Endothelial cell of umbilical vein (primary cell): ENCODE measurements around the gene GNAO1. TPM values are rescaled to one million over a fixed set of nuclear protein-coding genes. Genes with fewer than 3 reads are reported as not detected.

ENCODE experiments used
- BruUV-seq: library from RNA; stranded (reverse); fragments of 400-500 nt; replicated peaks from 2 replicates; lab custom pipeline; 2021; lab: Mats Ljungman, UMichigan
- CTCF ChIA-PET: fragments of 300-600, 350-600 bp; sonication (Branson Sonifier 250); formaldehyde crosslinking; loops from one replicate; lab custom pipeline; 2021; ENCODE audit warnings: antibody characterized with exemption, inconsistent platforms; lab: Charles Lee
- POLR2A ChIA-PET: fragments of 300-600, 350-600 bp; sonication (Branson Sonifier 250); formaldehyde crosslinking; loops from one replicate; lab custom pipeline; 2021; ENCODE audit warnings: antibody characterized with exemption, inconsistent platforms; lab: Charles Lee
- DNase-seq: peaks from one replicate; pipeline ENCODE4 v3.0.0-alpha.2; 2011; ENCODE audit warnings: low read depth, low spot score
- FAIRE-seq: peaks from 2 replicates; lab custom pipeline; 2011; peaks lifted over from hg19 to GRCh38; lab: Jason Lieb, UNC
- H2AFZ ChIP-seq: 2 replicates; pipeline ENCODE4 v1.6.0; 2012; ENCODE audit warnings: low read depth, low read length, control low read depth, inconsistent platforms
- H3K27ac ChIP-seq: 2 replicates; pipeline ENCODE4 v1.5.1; 2011; ENCODE audit warnings: low read depth, mild to moderate bottlenecking, control low read depth, low read length, moderate library complexity; ENCODE audit not compliant: insufficient read depth
- H3K27me3 ChIP-seq, 2 experiments: 2 replicates each; pipeline versions ENCODE4 v1.6.0 to v1.6.1; 2011; ENCODE audit warnings: low read length in 2 of 2, mixed read lengths in 1 of 2; ENCODE audit not compliant: control insufficient read depth in 2 of 2, insufficient read depth in 2 of 2
- H3K36me3 ChIP-seq, 2 experiments: 2 replicates in 1 of 2; 3 replicates in 1 of 2; pipeline ENCODE4 v1.5.1; 2011; ENCODE audit warnings: low read length in 2 of 2, mild to moderate bottlenecking in 1 of 2, moderate library complexity in 1 of 2; ENCODE audit not compliant: control insufficient read depth in 2 of 2, insufficient read depth in 2 of 2; ENCODE audit errors: extremely low read depth in 1 of 2
- H3K4me1 ChIP-seq: 3 replicates; pipeline ENCODE4 v1.5.1; 2011; ENCODE audit warnings: mild to moderate bottlenecking, low read length; ENCODE audit not compliant: control insufficient read depth, insufficient read depth; ENCODE audit errors: extremely low read depth
- H3K4me2 ChIP-seq: 2 replicates; pipeline ENCODE4 v1.6.1; 2011; ENCODE audit warnings: low read length, control low read depth, mixed read lengths; ENCODE audit not compliant: insufficient read depth
- H3K4me3 ChIP-seq, 3 experiments: fragments of 200-600 bp in 1 of 3; sonication (generic), shearing (Covaris generic) in 1 of 3; replicated peaks in 1 of 3; 2 replicates each; pipeline ENCODE4 v1.5.1; 2011 to 2016; ENCODE audit warnings: control low read depth in 3 of 3, low read length in 3 of 3, mild to moderate bottlenecking in 2 of 3, inconsistent platforms in 1 of 3, low read depth in 1 of 3, moderate library complexity in 1 of 3; ENCODE audit not compliant: insufficient read depth in 1 of 3
- H3K79me2 ChIP-seq: 2 replicates; pipeline ENCODE4 v1.6.0; 2012; ENCODE audit warnings: low read length, inconsistent platforms; ENCODE audit not compliant: control insufficient read depth, insufficient read depth
- H3K9ac ChIP-seq: replicated peaks from 2 replicates; pipeline ENCODE3; 2011; ENCODE audit warnings: low read length, control low read depth; ENCODE audit not compliant: insufficient read depth; ENCODE audit errors: extremely low read depth
- H3K9me1 ChIP-seq: replicated peaks from 3 replicates; pipeline ENCODE4 v1.6.0; 2011; ENCODE audit warnings: mild to moderate bottlenecking, low read length; ENCODE audit not compliant: control insufficient read depth, insufficient read depth; ENCODE audit errors: extremely low read depth
- H3K9me3 ChIP-seq: replicated peaks from 2 replicates; pipeline ENCODE4 v1.5.1; 2012; ENCODE audit warnings: low read length, inconsistent platforms; ENCODE audit not compliant: control insufficient read depth, insufficient read depth
- H4K20me1 ChIP-seq: replicated peaks from 2 replicates; pipeline ENCODE3; 2011; ENCODE audit warnings: mild to moderate bottlenecking, low read length; ENCODE audit not compliant: control insufficient read depth, insufficient read depth; ENCODE audit errors: extremely low read depth
- CTCF ChIP-seq, 2 donors: IDR thresholded peaks; 1 replicate in 1 of 2; 2 replicates in 1 of 2; pipeline ENCODE4 v1.5.1; 2011; ENCODE audit warnings: low read length in 2 of 2, mild to moderate bottlenecking in 2 of 2, moderate library complexity in 2 of 2, control low read depth in 1 of 2, inconsistent platforms in 1 of 2, low read depth in 1 of 2; ENCODE audit not compliant: insufficient read depth in 1 of 2; ENCODE audit errors: extremely low read depth in 1 of 2
- EZH2 ChIP-seq: IDR thresholded peaks from 2 replicates; pipeline ENCODE4 v1.6.1; 2012; ENCODE audit warnings: borderline replicate concordance, low read depth, mild to moderate bottlenecking, moderate library complexity, low read length, inconsistent platforms; ENCODE audit not compliant: severe bottlenecking
- FOS ChIP-seq: IDR thresholded peaks from 2 replicates; pipeline ENCODE4 v1.6.1; 2011; ENCODE audit warnings: mild to moderate bottlenecking, low read length, moderate library complexity, borderline replicate concordance; ENCODE audit not compliant: insufficient read depth
- GATA2 ChIP-seq: IDR thresholded peaks from 2 replicates; pipeline ENCODE4 v1.7.0; 2011; ENCODE audit warnings: low read depth, mild to moderate bottlenecking, moderate library complexity, mixed read lengths, low read length; ENCODE audit not compliant: insufficient read length, insufficient read depth
- JUN ChIP-seq: IDR thresholded peaks from 2 replicates; pipeline ENCODE4 v1.6.1; 2011; ENCODE audit warnings: borderline replicate concordance, low read depth; ENCODE audit not compliant: insufficient read length, insufficient read depth
- MAX ChIP-seq: IDR thresholded peaks from 2 replicates; pipeline ENCODE4 v1.6.1; 2011; ENCODE audit not compliant: insufficient read depth, insufficient read length
- MYC ChIP-seq: IDR thresholded peaks from one replicate; pipeline ENCODE4 v1.6.1; 2011; ENCODE audit warnings: mild to moderate bottlenecking, low read depth, low read length
- POLR2A ChIP-seq: IDR thresholded peaks from 2 replicates; pipeline ENCODE4 v1.6.1; 2012; ENCODE audit warnings: low read depth, mild to moderate bottlenecking, control low read depth, low read length
- POLR2AphosphoS5 ChIP-seq: IDR thresholded peaks from 2 replicates; pipeline ENCODE4 v1.6.1; 2012; ENCODE audit warnings: low read depth, mild to moderate bottlenecking, control low read depth, low read length, moderate library complexity; ENCODE audit not compliant: insufficient read depth
- dilution Hi-C: fragments of 300-500 bp; cut with MboI; formaldehyde crosslinking; loops from one replicate; pipeline ENCODE4 v1.15.0; 2019; ENCODE audit warnings: low sequenced_read_pairs; ENCODE audit not compliant: extremely low pct_ligation_motif_present
- intact Hi-C: fragments of 100-400 bp; cut with micrococcal nuclease; formaldehyde crosslinking; loops from one replicate; pipeline ENCODE4 v1.10.0; 2022
- polyA plus RNA-seq, 4 experiments: library from polyadenylated mRNA; depleted of rRNA in 3 of 4; stranded (reverse) in 3 of 4; unstranded in 1 of 4; fragments of >200 nt; gene quantifications; 2 replicates each; pipeline versions ENCODE4 v1.2.1 to v1.2.3, GENCODE V29; 2011 to 2012; ENCODE audit warnings: missing spikeins in 1 of 4
- total RNA-seq: library from RNA; stranded (reverse); gene quantifications from 2 replicates; pipeline ENCODE4 v1.2.3, GENCODE V29; 2021

The GNAO1 gene
- total and polyA plus RNA-seq, 2 donors (not counting 3 experiments of a cell fraction or from before 2014, with no cell fraction given) = not detected

- ChIA-PET POLR2A (no interaction called here), CTCF (interaction anchor here (1.2 to 2.0 kb wide), 2 partner anchors 8 to 11 kb away, joined by 3 to 5 read pairs; no protein-coding TSS in a partner anchor)
- no peak overlapping the region for H3K9ac ChIP-seq
- DNase-seq = no peak
- H3K36me3 ChIP-seq = no peaks in the 10 kb centered on the region
- H3K79me2 ChIP-seq = no peaks in the 10 kb centered on the region
- FAIRE-seq = no peak
- H2AFZ ChIP-seq = no peak overlapping the region
- H3K27me3 ChIP-seq = peaks cover 0 to 2% of the 10 kb centered on the region in 2 experiments
- intact Hi-C loops (no loop called here), dilution Hi-C loops (no loop called here)
- no peaks in the 10 kb centered on the region for H3K9me3 ChIP-seq
- no peak overlapping the region for H3K4me3 ChIP-seq
- no peak overlapping the region for H3K27ac ChIP-seq
- no peak overlapping the region for H3K4me2 ChIP-seq
- BruUV-seq = no TSS peak
- no peaks in the 10 kb centered on the region for H3K9me1 ChIP-seq
- no peaks in the 10 kb centered on the region for H4K20me1 ChIP-seq
- H3K4me1 ChIP-seq = no peaks in the 10 kb centered on the region
- TF ChIP-seq CTCF (IDR thresholded peaks at IDR 0.05; ENCODE audit: extremely low read depth in 1 of 2, insufficient read depth in 1 of 2, low read depth in 1 of 2, low read length in 2 of 2) = no peak
- no peak for TF ChIP-seq POLR2AphosphoS5
- no peak for TF ChIP-seq GATA2
- no peak for TF ChIP-seq JUN
- no peak for TF ChIP-seq POLR2A
- no peak for TF ChIP-seq MYC
- TF ChIP-seq MAX = no peak
- TF ChIP-seq FOS = no peak
- no peak for TF ChIP-seq EZH2
Observed at GRCh38 chr16:56262148-56262547, 70.9 kb downstream of the GNAO1 start.
